Mesodermal cell (in vitro differentiated cells): Measurements from ENCODE around the gene NYAP2.

Experiments used
- H3K27ac ChIP-seq: 2 replicates; pipeline ENCODE4 v1.7.0; 2013; ENCODE audit warnings: mild to moderate bottlenecking, low read depth, low read length, moderate library complexity; ENCODE audit not compliant: severe bottlenecking
- H3K36me3 ChIP-seq: 2 replicates; pipeline ENCODE4 v1.7.1; 2013; ENCODE audit warnings: mild to moderate bottlenecking, low read length, moderate library complexity; ENCODE audit not compliant: control insufficient read depth, insufficient read depth
- H3K4me1 ChIP-seq: one replicate; pipeline ENCODE4 v1.7.1; 2013; ENCODE audit warnings: mild to moderate bottlenecking, low read length; ENCODE audit not compliant: insufficient read depth, control insufficient read depth, poor library complexity, severe bottlenecking
- H3K4me3 ChIP-seq: 2 replicates; pipeline ENCODE4 v1.7.0; 2013; ENCODE audit warnings: low read length, control low read depth, mild to moderate bottlenecking; ENCODE audit not compliant: insufficient read depth, poor library complexity, severe bottlenecking; ENCODE audit errors: extremely low read depth
- H3K9me3 ChIP-seq: 2 replicates; pipeline ENCODE4 v1.7.1; 2013; ENCODE audit warnings: mild to moderate bottlenecking, low read length, moderate library complexity; ENCODE audit not compliant: control insufficient read depth
- WGBS, 2 experiments: methylation state at CpG; one replicate each; pipeline ENCODE4 v1.1.5; 2013; ENCODE audit warnings: missing lambda C conversion rate in 2 of 2; ENCODE audit not compliant: insufficient coverage in 2 of 2; 5-methylcytosine and 5-hydroxymethylcytosine counted together

NYAP2 gene

GRCh38 chr2:225472161-225472560 is 72.7 kb downstream of the NYAP2 start:
- Histone ChIP-seq H3K27ac (peak overlapping the region; percentile 63), H3K4me1 (peaks cover 35% of the 10 kb centered on the region), H3K4me3 (no peak overlapping the region), H3K9me3 (no peaks in the 10 kb centered on the region), H3K36me3 (no peaks in the 10 kb centered on the region)
- WGBS, 2 experiments, result no CpG with 5 or more reads among the region's 2 CpGs

- Histone ChIP-seq H3K9me3 (no peaks in the 10 kb centered on the region), H3K36me3 (no peaks in the 10 kb centered on the region), H3K4me1 (no peaks in the 10 kb centered on the region), H3K4me3 (no peak overlapping the region), H3K27ac (no peak overlapping the region)
- WGBS, 2 experiments, result 86% methylated on average over 1 of the region's 2 CpGs; no CpG with 5 or more reads in 1 of the 2 experiments
Measured at GRCh38 chr2:225479386-225479785, 79.9 kb downstream of the NYAP2 start.

GRCh38 chr2:225484751-225485150 is 85.2 kb downstream of the NYAP2 start:
- no peaks in the 10 kb centered on the region for H3K36me3 ChIP-seq
- no peak overlapping the region for H3K27ac ChIP-seq
- H3K9me3 ChIP-seq, result no peaks in the 10 kb centered on the region
- H3K4me1 ChIP-seq, result no peaks in the 10 kb centered on the region
- 90 to 100% methylated on average over 3 of the region's 3 CpGs for WGBS, 2 experiments
- no peak overlapping the region for H3K4me3 ChIP-seq

- WGBS, 2 experiments, result 85 to 96% methylated on average over 2 to 3 of the region's 3 CpGs
- Histone ChIP-seq H3K9me3 (no peaks in the 10 kb centered on the region), H3K36me3 (no peaks in the 10 kb centered on the region), H3K4me3 (no peak overlapping the region), H3K4me1 (no peaks in the 10 kb centered on the region), H3K27ac (no peak overlapping the region)
Measured at GRCh38 chr2:225486236-225486635, 86.7 kb downstream of the NYAP2 start.

GRCh38 chr2:225487878-225488416 is 88.4 kb downstream of the NYAP2 start:
- H3K4me3 ChIP-seq, result no peak overlapping the region
- no peaks in the 10 kb centered on the region for H3K9me3 ChIP-seq
- H3K27ac ChIP-seq, result no peak overlapping the region
- H3K36me3 ChIP-seq, result no peaks in the 10 kb centered on the region
- H3K4me1 ChIP-seq, result no peaks in the 10 kb centered on the region
- WGBS, 2 experiments, result 100% methylated on average over 1 of the region's 2 CpGs; no CpG with 5 or more reads in 1 of the 2 experiments

GRCh38 chr2:225488743-225489142 is 89.2 kb downstream of the NYAP2 start:
- Histone ChIP-seq H3K4me1 (no peaks in the 10 kb centered on the region), H3K27ac (no peak overlapping the region), H3K4me3 (no peak overlapping the region), H3K36me3 (no peaks in the 10 kb centered on the region), H3K9me3 (no peaks in the 10 kb centered on the region)
- no CpG with 5 or more reads among the region's 2 CpGs for WGBS, 2 experiments

- Histone ChIP-seq H3K27ac (no peak overlapping the region), H3K9me3 (no peaks in the 10 kb centered on the region), H3K36me3 (no peaks in the 10 kb centered on the region), H3K4me3 (no peak overlapping the region), H3K4me1 (no peaks in the 10 kb centered on the region)
- 92 to 94% methylated on average over 2 to 4 of the region's 5 CpGs for whole genome bisulfite sequencing, 2 experiments
Measured at GRCh38 chr2:225493420-225494099, 94.0 kb downstream of the NYAP2 start.

GRCh38 chr2:225494100-225494459 is 94.6 kb downstream of the NYAP2 start:
- no peaks in the 10 kb centered on the region for H3K4me1 ChIP-seq
- no peaks in the 10 kb centered on the region for H3K9me3 ChIP-seq
- no peaks in the 10 kb centered on the region for H3K36me3 ChIP-seq
- H3K4me3 ChIP-seq, result no peak overlapping the region
- H3K27ac ChIP-seq, result no peak overlapping the region

GRCh38 chr2:225495706-225496105 is 96.2 kb downstream of the NYAP2 start:
- 100% methylated on average over 1 of the region's 4 CpGs; no CpG with 5 or more reads in 1 of the 2 experiments for WGBS, 2 experiments
- no peak overlapping the region for H3K27ac ChIP-seq
- no peak overlapping the region for H3K4me3 ChIP-seq
- no peaks in the 10 kb centered on the region for H3K36me3 ChIP-seq
- H3K9me3 ChIP-seq, result no peaks in the 10 kb centered on the region
- no peaks in the 10 kb centered on the region for H3K4me1 ChIP-seq

GRCh38 chr2:225496568-225496967 is 97.1 kb downstream of the NYAP2 start:
- no peak overlapping the region for H3K4me3 ChIP-seq
- no peaks in the 10 kb centered on the region for H3K4me1 ChIP-seq
- no peaks in the 10 kb centered on the region for H3K36me3 ChIP-seq
- no CpG with 5 or more reads among the region's 1 CpG for WGBS, 2 experiments
- no peaks in the 10 kb centered on the region for H3K9me3 ChIP-seq
- no peak overlapping the region for H3K27ac ChIP-seq

GRCh38 chr2:225497166-225497565 is 97.7 kb downstream of the NYAP2 start:
- H3K9me3 ChIP-seq, result no peaks in the 10 kb centered on the region
- no peaks in the 10 kb centered on the region for H3K4me1 ChIP-seq
- WGBS, 2 experiments, result 58 to 79% methylated on average over 2 to 3 of the region's 3 CpGs

More at GRCh38 chr2:225497166-225497565, 97.7 kb downstream of the NYAP2 start:
- no peak overlapping the region for H3K4me3 ChIP-seq
- no peaks in the 10 kb centered on the region for H3K36me3 ChIP-seq
- H3K27ac ChIP-seq, result no peak overlapping the region
